ENCODE results near the gene TMEM80. TPM values are rescaled to one million over a fixed set of nuclear protein-coding genes. Genes with fewer than 3 reads are reported as not detected.

TMEM80 gene
- total RNA-seq, 4 donors from 2014 or later: 57.3 to 103 (median 67.7) TPM

GRCh38 chr11:727281-727701 is 31.7 kb downstream of the TMEM80 start:
- Histone ChIP-seq H3K27ac (peak overlapping the region; percentile 68 to 80 (median 75)), H3K4me1 (peaks cover 23 to 34% of the 10 kb centered on the region in 2 donors), H3K36me3 (peaks cover 2 to 3% of the 10 kb centered on the region in 2 donors), H3K4me3 (replicated peaks in 1 of 3) (no peak overlapping the region), H3K9me3 (no peaks in the 10 kb centered on the region), H3K27me3 (no peaks in the 10 kb centered on the region)
- no peak for DNase-seq
- TF ChIP-seq POLR2A (IDR thresholded peaks at IDR 0.05) (no peak), CTCF (IDR thresholded peaks at IDR 0.05) (no peak)
- intact Hi-C loops (cut with DNase I): loop anchor here (5.0 to 10.0 kb wide), 2 partner anchors 62 to 175 kb away; no protein-coding TSS in a partner anchor
- WGBS, 2 donors: 87 to 93% methylated on average over 12 of the region's 12 CpGs

GRCh38 chr11:727859-728748 is 32.5 kb downstream of the TMEM80 start:
- TF ChIP-seq POLR2A (IDR thresholded peaks at IDR 0.05): peak in 1 of 2 donors; percentile 56
- TF ChIP-seq CTCF (IDR thresholded peaks at IDR 0.05): peak; percentile 96 to 100 (median 99)
- Histone ChIP-seq H3K27ac (peak overlapping the region; percentile 68 to 80 (median 75)), H3K27me3 (no peaks in the 10 kb centered on the region)

GRCh38 chr11:728901-729491 is 33.4 kb downstream of the TMEM80 start:
- TF ChIP-seq CTCF (IDR thresholded peaks at IDR 0.05) (no peak), POLR2A (IDR thresholded peaks at IDR 0.05) (no peak)
- H3K9me3 ChIP-seq: no peaks in the 10 kb centered on the region
- WGBS, 2 donors: 76 to 80% methylated on average over 1 to 15 of the region's 15 CpGs
- no peaks in the 10 kb centered on the region for H3K36me3 ChIP-seq
- no peaks in the 10 kb centered on the region for H3K27me3 ChIP-seq
- H3K27ac ChIP-seq: peak overlapping the region in 1 of 3 donors; percentile 80
- intact Hi-C loops (cut with DNase I): loop anchor here (5.0 to 10.0 kb wide), 2 partner anchors 64 to 177 kb away; no protein-coding TSS in a partner anchor
- no peak for DNase-seq
- H3K4me3 ChIP-seq (replicated peaks in 1 of 3): no peak overlapping the region
- H3K4me1 ChIP-seq: peaks cover 23 to 34% of the 10 kb centered on the region in 2 donors

More at GRCh38 chr11:727859-728748, 32.5 kb downstream of the TMEM80 start:
- intact Hi-C loops (cut with DNase I): loop anchor here (5.0 to 10.0 kb wide), 2 partner anchors 63 to 176 kb away; no protein-coding TSS in a partner anchor
- 18 to 59% methylated on average over 9 to 12 of the region's 31 CpGs for WGBS, 2 donors
- Histone ChIP-seq H3K36me3 (no peaks in the 10 kb centered on the region), H3K4me1 (peaks cover 23 to 34% of the 10 kb centered on the region in 2 donors), H3K4me3 (replicated peaks in 1 of 3) (no peak overlapping the region), H3K9me3 (no peaks in the 10 kb centered on the region)
- peak; percentile 97 for DNase-seq

GRCh38 chr11:729492-730074 is 34.0 kb downstream of the TMEM80 start:
- 40 to 44% methylated on average over 16 to 17 of the region's 17 CpGs for WGBS, 2 donors
- Histone ChIP-seq H3K9me3 (no peaks in the 10 kb centered on the region), H3K27ac (no peak overlapping the region), H3K4me3 (replicated peaks in 1 of 3) (no peak overlapping the region), H3K27me3 (no peaks in the 10 kb centered on the region), H3K36me3 (no peaks in the 10 kb centered on the region), H3K4me1 (peaks cover 23 to 34% of the 10 kb centered on the region in 2 donors)
- TF ChIP-seq CTCF (IDR thresholded peaks at IDR 0.05) (no peak), POLR2A (IDR thresholded peaks at IDR 0.05) (no peak)
- DNase-seq: no peak
- intact Hi-C loops (cut with DNase I): loop anchor here (5.0 to 10.0 kb wide), 2 partner anchors 65 to 177 kb away; no protein-coding TSS in a partner anchor
